GM23338 (cell line): ENCODE results near the gene RYR2. TPM values are rescaled to one million over a fixed set of nuclear protein-coding genes. Genes with fewer than 3 reads are reported as not detected.

Source experiments
- ATAC-seq: fragments of 200-7000 bp; cut with Tn5 transposase; 3 replicates; pipeline ENCODE4 v1.9.1; 2020
- DNase-seq: peaks from one replicate; pipeline ENCODE4 v3.0.0-alpha.2; 2015; ENCODE audit warnings: low spot score
- H2AFZ ChIP-seq: fragments of 200-600 bp; sonication (generic); 2 replicates; pipeline ENCODE4 v1.8.0; 2016; ENCODE audit warnings: antibody characterized with exemption, mild to moderate bottlenecking, moderate library complexity
- H3F3A ChIP-seq: fragments of 200-600 bp; sonication (generic); replicated peaks from 2 replicates; pipeline ENCODE4 v1.8.0; 2017; ENCODE audit warnings: antibody characterized with exemption, mixed run types, low read depth
- H3K27ac ChIP-seq: fragments of 200-600 bp; sonication (generic); 2 replicates; pipeline ENCODE4 v1.6.1; 2016; ENCODE audit warnings: low read depth
- H3K27me3 ChIP-seq: fragments of 200-600 bp; sonication (generic); 2 replicates; pipeline ENCODE4 v1.8.0; 2016; ENCODE audit warnings: mild to moderate bottlenecking, mixed run types, moderate library complexity; ENCODE audit not compliant: insufficient read depth
- H3K36me3 ChIP-seq: fragments of 200-600 bp; sonication (generic); 2 replicates; pipeline ENCODE4 v1.8.0; 2016; ENCODE audit warnings: mild to moderate bottlenecking; ENCODE audit not compliant: insufficient read depth
- H3K4me1 ChIP-seq: fragments of 200-600 bp; sonication (generic); 2 replicates; pipeline ENCODE4 v1.8.0; 2016; ENCODE audit warnings: mild to moderate bottlenecking, moderate library complexity; ENCODE audit not compliant: insufficient read depth
- H3K4me2 ChIP-seq: fragments of 200-600 bp; sonication (generic); 2 replicates; pipeline ENCODE4 v1.7.1; 2017; ENCODE audit warnings: mixed run types
- H3K4me3 ChIP-seq: fragments of 200-600 bp; sonication (generic); 2 replicates; pipeline ENCODE4 v1.6.1; 2016; ENCODE audit warnings: mixed run types
- H3K79me2 ChIP-seq: fragments of 200-600 bp; sonication (generic); replicated peaks from 2 replicates; pipeline ENCODE4 v1.8.0; 2017; ENCODE audit warnings: mild to moderate bottlenecking; ENCODE audit not compliant: insufficient read depth
- H3K9me2 ChIP-seq: fragments of 200-600 bp; sonication (generic); 2 replicates; pipeline ENCODE4 v1.8.0; 2017; ENCODE audit not compliant: insufficient read depth
- H4K20me1 ChIP-seq: fragments of 200-600 bp; sonication (generic); replicated peaks from 2 replicates; pipeline ENCODE4 v1.8.0; 2017; ENCODE audit warnings: mild to moderate bottlenecking; ENCODE audit not compliant: insufficient read depth
- H3K27ac Mint-ChIP-seq: 2 replicates; pipeline ENCODE4 v1.8.0; 2020; ENCODE audit warnings: inconsistent platforms, mild to moderate bottlenecking, moderate library complexity, mixed read lengths
- H3K27me3 Mint-ChIP-seq: 3 replicates; pipeline ENCODE4 v1.8.0; 2022; ENCODE audit warnings: low read depth, mild to moderate bottlenecking, moderate library complexity, mixed read lengths, inconsistent platforms; ENCODE audit not compliant: insufficient read depth, poor library complexity
- H3K36me3 Mint-ChIP-seq: 3 replicates; pipeline ENCODE4 v1.8.0; 2021; ENCODE audit warnings: low read depth, mild to moderate bottlenecking, inconsistent platforms, moderate library complexity, mixed read lengths
- H3K4me1 Mint-ChIP-seq: 3 replicates; pipeline ENCODE4 v1.8.0; 2020; ENCODE audit warnings: mild to moderate bottlenecking, inconsistent platforms, mixed read lengths
- H3K4me3 Mint-ChIP-seq: 3 replicates; pipeline ENCODE4 v1.8.0; 2021; ENCODE audit warnings: moderate library complexity, mild to moderate bottlenecking, inconsistent platforms, mixed read lengths
- H3K9me3 Mint-ChIP-seq: 3 replicates; pipeline ENCODE4 v1.8.0; 2020; ENCODE audit warnings: moderate library complexity, mild to moderate bottlenecking, inconsistent platforms, mixed read lengths
- EZH2phosphoT487 ChIP-seq: fragments of 200-600 bp; sonication (generic); IDR thresholded peaks from one replicate; pipeline ENCODE4 v1.8.1; 2018; ENCODE audit warnings: antibody characterized with exemption; ENCODE audit not compliant: unreplicated experiment
- NANOG ChIP-seq: IDR thresholded peaks from 2 replicates; pipeline ENCODE4 v1.6.1; 2016; ENCODE audit warnings: antibody characterized with exemption, borderline replicate concordance
- ZNF331 ChIP-seq: fragments of 250-450 bp; sonication (Bioruptor Pico); IDR thresholded peaks from 2 replicates; pipeline ENCODE4 v1.5.0; 2020; ENCODE audit warnings: low read depth, mild to moderate bottlenecking, moderate library complexity
- ZNF462 ChIP-seq: fragments of 250-450 bp; sonication (Bioruptor Pico); IDR thresholded peaks from 2 replicates; pipeline ENCODE4 v1.5.0; 2020; ENCODE audit warnings: mild to moderate bottlenecking, moderate library complexity
- polyA plus RNA-seq: library from polyadenylated mRNA; unstranded; fragments of >200 nt; fragmentation: Nextera tagmentation; extraction: Ambion mirVana; gene quantifications from 2 replicates; pipeline ENCODE4 v1.2.1, GENCODE V29; 2016
- total RNA-seq: library from RNA; depleted of rRNA; stranded (reverse); fragments of >200 nt; shearing (Covaris generic); gene quantifications from 2 replicates; pipeline ENCODE4 v1.2.3, GENCODE V29; 2014

RYR2 gene
- total and polyA plus RNA-seq, 2 experiments from 2014 or later: 8.9 to 10.0 TPM

- peak; percentile 36; the same call in 2 of the 3 replicates for ATAC-seq
- H3K36me3 ChIP-seq: no peaks in the 10 kb centered on the region
- peak overlapping the region; percentile 3; the same call in 1 of the 2 replicates for H3K27ac ChIP-seq
- Mint-ChIP-seq H3K4me1 (peaks cover 9% of the 10 kb centered on the region), H3K36me3 (peaks cover 14% of the 10 kb centered on the region), H3K9me3 (peaks cover 8% of the 10 kb centered on the region; the same call in 2 of the 3 replicates), H3K27ac (no peak overlapping the region), H3K4me3 (no peak overlapping the region), H3K27me3 (peaks cover 2% of the 10 kb centered on the region)
- no peak overlapping the region for H3K4me3 ChIP-seq
- no peaks in the 10 kb centered on the region for H3F3A ChIP-seq
- H3K4me2 ChIP-seq: 0 out of 2 replicates have a peak overlapping the region, but pooled peaks have one; percentile 42
- no peak overlapping the region for H2AFZ ChIP-seq
- no peaks in the 10 kb centered on the region for H4K20me1 ChIP-seq
- no peak for DNase-seq
- no peaks in the 10 kb centered on the region for H3K27me3 ChIP-seq
- TF ChIP-seq NANOG (no peak), ZNF462 (CRISPR knock-in tag) (no peak)
- peaks cover 16% of the 10 kb centered on the region; the same call in 1 of the 2 replicates for H3K4me1 ChIP-seq
- peaks cover 16% of the 10 kb centered on the region; the same call in 1 of the 2 replicates for H3K79me2 ChIP-seq
- peaks cover 4% of the 10 kb centered on the region; the same call in 1 of the 2 replicates for H3K9me2 ChIP-seq
Measured at GRCh38 chr1:237247442-237247841, 205.5 kb downstream of the RYR2 start.

GRCh38 chr1:237249120-237249519 lies 207.1 kb downstream of the RYR2 start:
- no peak overlapping the region for H3K4me3 ChIP-seq
- H3K4me3 Mint-ChIP-seq: no peak overlapping the region
- H3K27me3 Mint-ChIP-seq: peaks cover 2% of the 10 kb centered on the region
- no peak for TF ChIP-seq ZNF462 (CRISPR knock-in tag)
- TF ChIP-seq ZNF331 (CRISPR knock-in tag): no peak
- TF ChIP-seq EZH2phosphoT487: no peak

More at GRCh38 chr1:237249120-237249519, 207.1 kb downstream of the RYR2 start:
- no peaks in the 10 kb centered on the region for H3K36me3 ChIP-seq
- no peaks in the 10 kb centered on the region for H3K27me3 ChIP-seq
- no peak overlapping the region for H2AFZ ChIP-seq
- Mint-ChIP-seq H3K36me3 (peaks cover 6% of the 10 kb centered on the region), H3K9me3 (peaks cover 4% of the 10 kb centered on the region; the same call in 2 of the 3 replicates), H3K4me1 (peaks cover 9% of the 10 kb centered on the region), H3K27ac (no peak overlapping the region)
- H3K4me1 ChIP-seq: peaks cover 9% of the 10 kb centered on the region; the same call in 1 of the 2 replicates
- H3K27ac ChIP-seq: no peak overlapping the region
- no peak for DNase-seq
- ATAC-seq: no peak
- H3K4me2 ChIP-seq: no peak overlapping the region
- no peaks in the 10 kb centered on the region for H3F3A ChIP-seq
- H3K79me2 ChIP-seq: peaks cover 10% of the 10 kb centered on the region; the same call in 1 of the 2 replicates
- H3K9me2 ChIP-seq: peaks cover 4% of the 10 kb centered on the region; the same call in 1 of the 2 replicates
- no peaks in the 10 kb centered on the region for H4K20me1 ChIP-seq
